GM12878 (cell line): ENCODE data around the gene MDN1. TPM values are rescaled to one million over a fixed set of nuclear protein-coding genes. Genes with fewer than 3 reads are reported as not detected.

Experiments used
- ATAC-seq: fragments of 200-7000 bp; cut with Tn5 transposase; 3 replicates; pipeline ENCODE4 v1.9.1; 2020; ENCODE audit warnings: mild to moderate bottlenecking, moderate library complexity
- BruUV-seq: library from RNA; stranded (reverse); fragments of 400-500 nt; replicated peaks from 2 replicates; lab custom pipeline; 2021; lab: Mats Ljungman, UMichigan
- CTCF ChIA-PET: fragments of 300-600 bp; sonication (Branson Sonifier 250); formaldehyde crosslinking; extraction: SDS; loops from one replicate; lab custom pipeline; 2021; ENCODE audit warnings: inconsistent platforms; lab: Yijun Ruan, JAX
- POLR2A ChIA-PET: fragments of 350-600 bp; formaldehyde crosslinking; extraction: SDS; loops from one replicate; lab custom pipeline; 2021; ENCODE audit warnings: inconsistent platforms; lab: Charles Lee
- RAD21 ChIA-PET: fragments of 300-600 bp; sonication (Branson Sonifier 250); formaldehyde crosslinking; loops from one replicate; lab custom pipeline; 2023; ENCODE audit warnings: antibody characterized with exemption; ENCODE audit not compliant: unreplicated experiment; lab: Charles Lee
- SMC1A ChIA-PET: fragments of 300-600 bp; sonication (Branson Sonifier 250); formaldehyde crosslinking; loops from one replicate; lab custom pipeline; 2023; ENCODE audit not compliant: unreplicated experiment, uncharacterized antibody; lab: Charles Lee
- DNase-seq: peaks from one replicate; pipeline ENCODE4 v3.0.0-alpha.2; 2011; ENCODE audit warnings: low read depth, low spot score
- FAIRE-seq: peaks from 3 replicates; lab custom pipeline; 2011; peaks lifted over from hg19 to GRCh38; lab: Jason Lieb, UNC
- H2AFZ ChIP-seq: 2 replicates; pipeline ENCODE4 v1.6.0; 2011; ENCODE audit warnings: low read depth, low read length, control low read depth; ENCODE audit not compliant: control insufficient read depth
- H3K27ac ChIP-seq: 2 replicates; pipeline ENCODE4 v1.5.1; 2011; ENCODE audit warnings: control low read depth; ENCODE audit not compliant: control insufficient read depth, insufficient read depth
- H3K27me3 ChIP-seq, 2 experiments: replicated peaks in 1 of 2; 2 replicates each; pipeline versions ENCODE4 v1.6.0 to v1.6.1; 2011; ENCODE audit warnings: low read length in 1 of 2; ENCODE audit not compliant: control insufficient read depth in 2 of 2, insufficient read depth in 2 of 2
- H3K36me3 ChIP-seq, 2 experiments: 2 replicates each; pipeline ENCODE4 v1.5.1; 2011; ENCODE audit warnings: low read length in 1 of 2; ENCODE audit not compliant: control insufficient read depth in 2 of 2, insufficient read depth in 2 of 2
- H3K4me1 ChIP-seq: 2 replicates; pipeline ENCODE4 v1.6.1; 2011; ENCODE audit warnings: mild to moderate bottlenecking, low read length, moderate library complexity, mixed read lengths; ENCODE audit not compliant: control insufficient read depth, insufficient read depth
- H3K4me2 ChIP-seq: 2 replicates; pipeline ENCODE4 v1.6.0; 2011; ENCODE audit warnings: control low read depth; ENCODE audit not compliant: control insufficient read depth, insufficient read depth
- H3K4me3 ChIP-seq: fragments of 200-600 bp; sonication (generic); 2 replicates; pipeline ENCODE4 v1.5.1; 2016
- H3K79me2 ChIP-seq: 2 replicates; pipeline ENCODE4 v1.6.0; 2011; ENCODE audit warnings: low read length; ENCODE audit not compliant: control insufficient read depth, insufficient read depth
- H3K9ac ChIP-seq: 2 replicates; pipeline ENCODE4 v1.8.0; 2011; ENCODE audit warnings: low read length, control low read depth, mixed read lengths; ENCODE audit not compliant: control insufficient read depth, insufficient read depth
- H3K9me3 ChIP-seq: replicated peaks from 3 replicates; pipeline ENCODE4 v1.5.1; 2011; ENCODE audit warnings: mild to moderate bottlenecking, low read length; ENCODE audit not compliant: control insufficient read depth, insufficient read depth
- H4K20me1 ChIP-seq: 2 replicates; pipeline ENCODE4 v1.6.0; 2011; ENCODE audit not compliant: control insufficient read depth, insufficient read depth
- BHLHE40 ChIP-seq, 2 experiments: fragments of 450-650 bp in 1 of 2; IDR thresholded peaks; 2 replicates each; pipeline ENCODE4 v1.6.1; 2011 to 2017; ENCODE audit warnings: low read depth in 2 of 2, borderline replicate concordance in 1 of 2, improper control_type of control experiment in 1 of 2, low read length in 1 of 2, mild to moderate bottlenecking in 1 of 2
- FOS ChIP-seq: IDR thresholded peaks from 3 replicates; pipeline ENCODE4 v1.6.1; 2011; ENCODE audit warnings: borderline replicate concordance; ENCODE audit not compliant: insufficient read length; ENCODE audit errors: extremely low read depth
- HDAC6 ChIP-seq: fragments of 200-600 bp; sonication (generic); IDR thresholded peaks from one replicate; pipeline ENCODE4 v1.8.0; 2017; ENCODE audit warnings: antibody characterized with exemption; ENCODE audit not compliant: unreplicated experiment
- MEF2B ChIP-seq: fragments of 450-650 bp; IDR thresholded peaks from 2 replicates; pipeline ENCODE4 v1.6.1; 2018; ENCODE audit warnings: mild to moderate bottlenecking, moderate library complexity; ENCODE audit not compliant: partially characterized antibody, poor library complexity, severe bottlenecking
- MYC ChIP-seq: IDR thresholded peaks from 2 replicates; pipeline ENCODE4 v1.6.1; 2011; ENCODE audit warnings: mild to moderate bottlenecking, low read length, moderate library complexity, inconsistent platforms; ENCODE audit not compliant: insufficient read depth, insufficient replicate concordance, insufficient read length, severe bottlenecking
- NBN ChIP-seq: fragments of 450-650 bp; IDR thresholded peaks from 2 replicates; pipeline ENCODE4 v1.6.1; 2016
- RAD51 ChIP-seq: fragments of 450-650 bp; IDR thresholded peaks from 2 replicates; pipeline ENCODE4 v1.6.1; 2016; ENCODE audit warnings: moderate library complexity, mild to moderate bottlenecking, inconsistent platforms
- STAT1 ChIP-seq: fragments of 450-650 bp; conservative IDR thresholded peaks from 2 replicates; pipeline ENCODE4 v1.6.1; 2014; ENCODE audit warnings: antibody characterized with exemption, mild to moderate bottlenecking
- STAT3 ChIP-seq: IDR thresholded peaks from 2 replicates; pipeline ENCODE4 v1.6.1; 2011; ENCODE audit warnings: low read depth, low read length, improper control_type of control experiment
- TARDBP ChIP-seq: IDR thresholded peaks from 2 replicates; pipeline ENCODE4 v1.6.1; 2016; ENCODE audit warnings: borderline replicate concordance
- ZSCAN29 ChIP-seq: fragments of 450-650 bp; IDR thresholded peaks from 2 replicates; pipeline ENCODE4 v1.6.1; 2017; ENCODE audit warnings: mild to moderate bottlenecking, moderate library complexity
- WGBS: methylation state at CpG from one replicate; pipeline ENCODE4 v1.1.6; 2016; ENCODE audit warnings: low lambda C conversion rate; ENCODE audit not compliant: insufficient replicate concordance, insufficient coverage; ENCODE audit errors: missing lambda C conversion rate; 5-methylcytosine and 5-hydroxymethylcytosine counted together
- in situ Hi-C: fragments of 300-500 bp; cut with MboI; formaldehyde crosslinking; loops from 9 replicates; pipeline ENCODE4 v1.14.3; 2018; ENCODE audit warnings: mixed read lengths
- intact Hi-C: fragments of 100-400 bp; cut with micrococcal nuclease; formaldehyde crosslinking; loops from one replicate; pipeline ENCODE4 v1.14.2; 2022; ENCODE audit not compliant: unreplicated experiment
- polyA plus RNA-seq, 11 experiments: library from polyadenylated mRNA; depleted of rRNA in 4 of 11; unstranded in 6 of 11; stranded (reverse) in 5 of 11; fragments of >200 nt; fragmentation: Nextera tagmentation in 4 of 11; fragmentation: Illumina TruSeq in 1 of 11; extraction: Ambion mirVana in 4 of 11; extraction: Trizol in 1 of 11; gene quantifications; 1 replicate in 1 of 11; 2 replicates in 10 of 11; pipeline versions ENCODE4 v1.2.1 to v1.2.3, GENCODE V29; 2011 to 2016; ENCODE audit warnings: inconsistent platforms in 2 of 11, missing spikeins in 2 of 11, low read depth in 1 of 11
- total RNA-seq, 4 experiments: library from RNA; depleted of rRNA in 3 of 4; stranded (reverse); fragments of >200 nt in 3 of 4; fragmentation: Illumina TruSeq in 1 of 4; extraction: Trizol in 1 of 4; gene quantifications; 2 replicates each; pipeline versions ENCODE4 v1.2.1 to v1.2.3, GENCODE V29; 2013 to 2021
- TF ChIP-seq, protein P1 (sequence below): IDR thresholded peaks from 2 replicates; pipeline ENCODE4 v1.6.1; 2012; ENCODE audit warnings: low read depth, low read length, improper control_type of control experiment
- TF ChIP-seq, protein P2 (sequence below): IDR thresholded peaks from 2 replicates; pipeline ENCODE4 v1.6.1; 2012; ENCODE audit warnings: low read length, inconsistent platforms
- TF ChIP-seq, protein P3 (sequence below): fragments of 450-650 bp; IDR thresholded peaks from 2 replicates; pipeline ENCODE4 v1.6.1; 2016; ENCODE audit warnings: mild to moderate bottlenecking

MDN1 gene
- total and polyA plus RNA-seq, 10 of the 15 experiments (the other 5 are each of a cell fraction or from before 2014, with no cell fraction given), result 14.3 to 50.1 (median 22.1) TPM

DNA sequence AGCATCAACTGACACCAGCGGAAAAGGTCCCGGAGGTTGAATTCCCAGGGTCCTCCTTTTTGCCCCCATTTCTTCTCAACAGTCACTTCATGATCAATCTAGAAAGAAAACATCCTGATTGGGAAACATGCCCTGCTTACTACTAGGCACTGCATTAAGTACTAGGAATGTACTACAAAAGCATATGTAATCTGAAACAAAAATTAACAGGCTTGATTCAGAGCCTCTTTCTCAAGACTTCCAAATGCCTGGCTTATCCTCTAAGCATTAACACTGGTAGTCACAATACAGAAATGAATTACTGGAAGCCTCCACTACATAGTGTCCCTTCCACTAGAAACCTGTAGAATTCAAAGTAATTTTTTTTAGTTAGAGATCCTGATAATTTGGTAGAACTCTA, 96.5 kb downstream of the MDN1 start:
- H4K20me1 ChIP-seq, result no peaks in the 10 kb centered on the region
- ATAC-seq (no peak), DNase-seq (no peak), FAIRE-seq (no peak)
- H3K9ac ChIP-seq, result no peak overlapping the region
- WGBS, result 96% methylated on average over 2 of the region's 2 CpGs
- peaks cover 6 to 16% of the 10 kb centered on the region in 2 experiments for H3K36me3 ChIP-seq
- no peaks in the 10 kb centered on the region for H3K27me3 ChIP-seq
- H3K79me2 ChIP-seq, result no peaks in the 10 kb centered on the region
- SMC1A ChIA-PET, result interaction anchor here (0.6 kb wide), 1 partner anchor 11 kb away, joined by 3 read pairs; no protein-coding TSS in a partner anchor
- POLR2A ChIA-PET, result no interaction called here
- intact Hi-C loops (no loop called here), in situ Hi-C loops (no loop called here)
- H2AFZ ChIP-seq, result no peak overlapping the region
- no peak for TF ChIP-seq FOS
- TF ChIP-seq TARDBP, result no peak
- TF ChIP-seq ZSCAN29, result no peak
- TF ChIP-seq, protein P1, sequence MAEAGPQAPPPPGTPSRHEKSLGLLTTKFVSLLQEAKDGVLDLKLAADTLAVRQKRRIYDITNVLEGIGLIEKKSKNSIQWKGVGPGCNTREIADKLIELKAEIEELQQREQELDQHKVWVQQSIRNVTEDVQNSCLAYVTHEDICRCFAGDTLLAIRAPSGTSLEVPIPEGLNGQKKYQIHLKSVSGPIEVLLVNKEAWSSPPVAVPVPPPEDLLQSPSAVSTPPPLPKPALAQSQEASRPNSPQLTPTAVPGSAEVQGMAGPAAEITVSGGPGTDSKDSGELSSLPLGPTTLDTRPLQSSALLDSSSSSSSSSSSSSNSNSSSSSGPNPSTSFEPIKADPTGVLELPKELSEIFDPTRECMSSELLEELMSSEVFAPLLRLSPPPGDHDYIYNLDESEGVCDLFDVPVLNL, result no peak
- no peak for TF ChIP-seq MYC
- TF ChIP-seq HDAC6, result no peak
- TF ChIP-seq NBN, result no peak
- TF ChIP-seq STAT3, result no peak
- TF ChIP-seq RAD51, result no peak
- TF ChIP-seq, protein P2, sequence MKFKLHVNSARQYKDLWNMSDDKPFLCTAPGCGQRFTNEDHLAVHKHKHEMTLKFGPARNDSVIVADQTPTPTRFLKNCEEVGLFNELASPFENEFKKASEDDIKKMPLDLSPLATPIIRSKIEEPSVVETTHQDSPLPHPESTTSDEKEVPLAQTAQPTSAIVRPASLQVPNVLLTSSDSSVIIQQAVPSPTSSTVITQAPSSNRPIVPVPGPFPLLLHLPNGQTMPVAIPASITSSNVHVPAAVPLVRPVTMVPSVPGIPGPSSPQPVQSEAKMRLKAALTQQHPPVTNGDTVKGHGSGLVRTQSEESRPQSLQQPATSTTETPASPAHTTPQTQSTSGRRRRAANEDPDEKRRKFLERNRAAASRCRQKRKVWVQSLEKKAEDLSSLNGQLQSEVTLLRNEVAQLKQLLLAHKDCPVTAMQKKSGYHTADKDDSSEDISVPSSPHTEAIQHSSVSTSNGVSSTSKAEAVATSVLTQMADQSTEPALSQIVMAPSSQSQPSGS, result no peak
- TF ChIP-seq, protein P3, sequence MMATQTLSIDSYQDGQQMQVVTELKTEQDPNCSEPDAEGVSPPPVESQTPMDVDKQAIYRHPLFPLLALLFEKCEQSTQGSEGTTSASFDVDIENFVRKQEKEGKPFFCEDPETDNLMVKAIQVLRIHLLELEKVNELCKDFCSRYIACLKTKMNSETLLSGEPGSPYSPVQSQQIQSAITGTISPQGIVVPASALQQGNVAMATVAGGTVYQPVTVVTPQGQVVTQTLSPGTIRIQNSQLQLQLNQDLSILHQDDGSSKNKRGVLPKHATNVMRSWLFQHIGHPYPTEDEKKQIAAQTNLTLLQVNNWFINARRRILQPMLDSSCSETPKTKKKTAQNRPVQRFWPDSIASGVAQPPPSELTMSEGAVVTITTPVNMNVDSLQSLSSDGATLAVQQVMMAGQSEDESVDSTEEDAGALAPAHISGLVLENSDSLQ, result no peak
- TF ChIP-seq BHLHE40 (IDR thresholded peaks at IDR 0.05; ENCODE audit: borderline replicate concordance in 1 of 2, low read depth in 2 of 2, low read length in 1 of 2), result no peak
- TF ChIP-seq MEF2B, result no peak
- TF ChIP-seq STAT1, result no peak
- RAD21 ChIA-PET, result no interaction called here
- CTCF ChIA-PET, result no interaction called here
- H3K27ac ChIP-seq, result no peak overlapping the region
- H3K9me3 ChIP-seq, result no peaks in the 10 kb centered on the region
- no peak overlapping the region for H3K4me3 ChIP-seq
- H3K4me2 ChIP-seq, result no peak overlapping the region
- no TSS peak for BruUV-seq
- no peaks in the 10 kb centered on the region for H3K4me1 ChIP-seq
